ENCODE data around the gene ZNF367.

GRCh38 chr9:96345551-96345950, 72.6 kb downstream of the ZNF367 start:
- TF ChIP-seq CTCF (IDR thresholded peaks at IDR 0.05; ENCODE audit: low read length) = no peak
- no peak for TF ChIP-seq EZH2 (IDR thresholded peaks at IDR 0.05; ENCODE audit: borderline replicate concordance, low read length)

Measured in OCI-LY1 (cell line).